ENCODE measurements around the gene RCHY1. TPM values are rescaled to one million over a fixed set of nuclear protein-coding genes. Genes with fewer than 3 reads are reported as not detected.
"Not testable (repeated sequence)": the region's sequence is repeated elsewhere in the genome, so short reads cannot be mapped to it uniquely, and the experiment has no call there.

Gene RCHY1
- total and polyA plus RNA-seq, 4 donors, result 11.3 to 35.9 (median 27.2) TPM

GRCh38 chr4:75542824-75543223 lies 28.6 kb upstream of the RCHY1 start:
- DNase-seq, result no peak
- no peak overlapping the region for H3K4me3 ChIP-seq
- no peaks in the 10 kb centered on the region for H3K4me1 ChIP-seq (ENCODE audit: control insufficient read depth in 5 of 5, insufficient read depth in 5 of 5, low read length in 5 of 5)
- H3K9me3 ChIP-seq (ENCODE audit: control insufficient read depth in 4 of 4, insufficient read depth in 3 of 4, low read length in 3 of 4), result no peaks in the 10 kb centered on the region
- H3K27ac ChIP-seq (ENCODE audit: low read depth in 1 of 2, low read length in 1 of 2), result no peak overlapping the region
- H3K36me3 ChIP-seq (ENCODE audit: control insufficient read depth in 4 of 4, insufficient read depth in 4 of 4, low read length in 4 of 4), result peaks cover 0 to 6% (median 1%) of the 10 kb centered on the region in 4 donors
- ATAC-seq (ENCODE audit: insufficient read depth, low FRiP score), result no peak
- H3K9ac ChIP-seq (ENCODE audit: insufficient read depth in 1 of 2, low read length in 2 of 2), result no peak overlapping the region
- H3K27me3 ChIP-seq (ENCODE audit: control insufficient read depth in 3 of 3, insufficient read depth in 3 of 3, low read length in 2 of 3), result no peaks in the 10 kb centered on the region
- no peak for TF ChIP-seq CTCF (IDR thresholded peaks at IDR 0.05; ENCODE audit: control extremely low read depth, extremely low read depth)

- H3K27me3 ChIP-seq (ENCODE audit: control insufficient read depth in 3 of 3, insufficient read depth in 3 of 3, low read length in 2 of 3); H3K4me1 ChIP-seq (ENCODE audit: control insufficient read depth in 5 of 5, insufficient read depth in 5 of 5, low read length in 5 of 5); DNase-seq; H3K9me3 ChIP-seq (ENCODE audit: control insufficient read depth in 4 of 4, insufficient read depth in 3 of 4, low read length in 3 of 4); H3K9ac ChIP-seq (ENCODE audit: insufficient read depth in 1 of 2, low read length in 2 of 2); H3K27ac ChIP-seq (ENCODE audit: low read depth in 1 of 2, low read length in 1 of 2); H3K36me3 ChIP-seq (ENCODE audit: control insufficient read depth in 4 of 4, insufficient read depth in 4 of 4, low read length in 4 of 4); H3K4me3 ChIP-seq; ATAC-seq (ENCODE audit: insufficient read depth, low FRiP score): not testable (repeated sequence)
- 92 to 94% methylated on average over 6 of the region's 6 CpGs for WGBS, 2 donors
These were observed 23.1 kb upstream of the RCHY1 start for GRCh38 chr4:75537308-75537707.

GRCh38 chr4:75533926-75534325 lies 19.7 kb upstream of the RCHY1 start:
- H3K27ac ChIP-seq (ENCODE audit: low read depth in 1 of 2, low read length in 1 of 2); H3K4me3 ChIP-seq; H3K9ac ChIP-seq (ENCODE audit: insufficient read depth in 1 of 2, low read length in 2 of 2); ATAC-seq (ENCODE audit: insufficient read depth, low FRiP score); H3K4me1 ChIP-seq (ENCODE audit: control insufficient read depth in 5 of 5, insufficient read depth in 5 of 5, low read length in 5 of 5); DNase-seq; H3K9me3 ChIP-seq (ENCODE audit: control insufficient read depth in 4 of 4, insufficient read depth in 3 of 4, low read length in 3 of 4); H3K27me3 ChIP-seq (ENCODE audit: control insufficient read depth in 3 of 3, insufficient read depth in 3 of 3, low read length in 2 of 3): not testable (repeated sequence)
- H3K36me3 ChIP-seq (ENCODE audit: control insufficient read depth in 4 of 4, insufficient read depth in 4 of 4, low read length in 4 of 4), result peaks cover 12 to 33% (median 15%) of the 10 kb centered on the region in 4 donors

- H3K9ac ChIP-seq (ENCODE audit: insufficient read depth in 1 of 2, low read length in 2 of 2); H3K4me3 ChIP-seq; H3K27ac ChIP-seq (ENCODE audit: low read depth in 1 of 2, low read length in 1 of 2); DNase-seq; H3K4me1 ChIP-seq (ENCODE audit: control insufficient read depth in 5 of 5, insufficient read depth in 5 of 5, low read length in 5 of 5); H3K9me3 ChIP-seq (ENCODE audit: control insufficient read depth in 4 of 4, insufficient read depth in 3 of 4, low read length in 3 of 4); H3K27me3 ChIP-seq (ENCODE audit: control insufficient read depth in 3 of 3, insufficient read depth in 3 of 3, low read length in 2 of 3); ATAC-seq (ENCODE audit: insufficient read depth, low FRiP score): not testable (repeated sequence)
- peaks cover 12 to 33% (median 15%) of the 10 kb centered on the region in 4 donors for H3K36me3 ChIP-seq (ENCODE audit: control insufficient read depth in 4 of 4, insufficient read depth in 4 of 4, low read length in 4 of 4)
- 97 to 98% methylated on average over 4 of the region's 4 CpGs for WGBS, 2 donors
These were observed 19.2 kb upstream of the RCHY1 start for GRCh38 chr4:75533339-75533887.

- ATAC-seq (ENCODE audit: insufficient read depth, low FRiP score), result not testable (repeated sequence)
- 78 to 86% methylated on average over 7 of the region's 7 CpGs for WGBS, 2 donors
- H3K36me3 ChIP-seq (ENCODE audit: control insufficient read depth in 4 of 4, insufficient read depth in 4 of 4, low read length in 4 of 4), result peaks cover 17 to 35% (median 19%) of the 10 kb centered on the region in 4 donors
These were observed 17.4 kb upstream of the RCHY1 start for GRCh38 chr4:75531536-75532143.

More at GRCh38 chr4:75531536-75532143, 17.4 kb upstream of the RCHY1 start:
- H3K4me3 ChIP-seq; H3K4me1 ChIP-seq (ENCODE audit: control insufficient read depth in 5 of 5, insufficient read depth in 5 of 5, low read length in 5 of 5); H3K27me3 ChIP-seq (ENCODE audit: control insufficient read depth in 3 of 3, insufficient read depth in 3 of 3, low read length in 2 of 3); H3K27ac ChIP-seq (ENCODE audit: low read depth in 1 of 2, low read length in 1 of 2); DNase-seq; H3K9me3 ChIP-seq (ENCODE audit: control insufficient read depth in 4 of 4, insufficient read depth in 3 of 4, low read length in 3 of 4); H3K9ac ChIP-seq (ENCODE audit: insufficient read depth in 1 of 2, low read length in 2 of 2): not testable (repeated sequence)

Data from lung (tissue), 12 donors.